ENCODE measurements around the gene OOEP. TPM values are rescaled to one million over a fixed set of nuclear protein-coding genes. Genes with fewer than 3 reads are reported as not detected.

Gene OOEP
- not detected in 2 replicates for polyA plus RNA-seq (2013)

DNA sequence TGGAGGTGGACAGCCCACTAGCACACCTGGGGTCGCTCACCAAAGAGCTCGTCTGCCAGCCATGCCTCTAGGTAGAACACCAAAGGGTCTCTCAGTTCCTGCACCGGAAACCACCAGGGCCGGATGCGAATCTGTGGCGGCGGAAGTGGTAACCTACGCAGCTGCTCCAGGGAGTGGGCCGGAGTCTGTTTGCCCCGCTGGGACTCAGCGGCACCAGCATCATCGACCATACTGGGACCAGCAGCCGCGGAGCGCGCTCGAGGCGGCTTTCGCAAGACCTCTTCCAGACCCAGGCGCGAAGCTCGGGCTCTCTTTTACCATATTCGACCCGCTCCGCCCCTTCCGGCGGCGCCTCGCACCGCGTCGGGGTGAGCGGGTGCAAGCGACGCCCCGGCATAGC is at the start of gene OOEP:
TSS of gene OOEP (minus strand) at position 335 of the 400 bp plus-strand sequence. CDS start at position 230, 105 bp downstream.
- Histone ChIP-seq H2BK120ac (ENCODE audit: insufficient read depth, low read length, poor library complexity) (no peak within 1 kb of the TSS), H2AK5ac (ENCODE audit: low read length) (no peak within 1 kb of the TSS), H2BK5ac (ENCODE audit: low read depth, low read length, poor library complexity) (no peak within 1 kb of the TSS), H3K27me3 (ENCODE audit: insufficient read depth, low read length) (peaks cover 2% of the 10 kb centered on the region), H3K9me3 (ENCODE audit: insufficient read depth, low read depth, low read length) (peaks cover 6% of the 10 kb centered on the region), H3K79me2 (ENCODE audit: control insufficient read depth, insufficient read depth, low read length, poor library complexity) (no peaks in the 10 kb centered on the region), H4K12ac (ENCODE audit: low read depth, low read length) (no peak within 1 kb of the TSS), H3K4me3 (ENCODE audit: low read depth, low read length) (no peak within 1 kb of the TSS), H3K9ac (ENCODE audit: low read length) (no peak within 1 kb of the TSS), H3K4ac (ENCODE audit: low read depth, low read length) (no peak within 1 kb of the TSS), H3K18ac (ENCODE audit: low read length) (no peak within 1 kb of the TSS), H4K8ac (ENCODE audit: low read depth, low read length) (no peak within 1 kb of the TSS), H2AFZ (ENCODE audit: insufficient read depth, low read length, poor library complexity) (no peak within 1 kb of the TSS), H3K27ac (ENCODE audit: low read depth, low read length) (no peak within 1 kb of the TSS), H3K79me1 (ENCODE audit: low read length) (no peaks in the 10 kb centered on the region), H3K4me2 (ENCODE audit: low read length) (no peak within 1 kb of the TSS), H4K91ac (ENCODE audit: low read depth, low read length) (no peak within 1 kb of the TSS), H3K36me3 (ENCODE audit: control insufficient read depth in 1 of 2, insufficient read depth in 2 of 2, low read length in 2 of 2) (no peaks in the 10 kb centered on the region), H3K4me1 (ENCODE audit: control insufficient read depth in 1 of 2, insufficient read depth in 2 of 2, low read length in 2 of 2) (no peaks in the 10 kb centered on the region), H3K23ac (ENCODE audit: low read length) (no peak within 1 kb of the TSS), H2BK12ac (ENCODE audit: low read length) (no peak within 1 kb of the TSS), H3K14ac (ENCODE audit: low read length) (no peak within 1 kb of the TSS)
- WGBS (ENCODE audit: extremely low coverage, insufficient coverage, insufficient read length) = no CpG with 5 or more reads among the region's 36 CpGs
- DNase-seq = no peak

DNA sequence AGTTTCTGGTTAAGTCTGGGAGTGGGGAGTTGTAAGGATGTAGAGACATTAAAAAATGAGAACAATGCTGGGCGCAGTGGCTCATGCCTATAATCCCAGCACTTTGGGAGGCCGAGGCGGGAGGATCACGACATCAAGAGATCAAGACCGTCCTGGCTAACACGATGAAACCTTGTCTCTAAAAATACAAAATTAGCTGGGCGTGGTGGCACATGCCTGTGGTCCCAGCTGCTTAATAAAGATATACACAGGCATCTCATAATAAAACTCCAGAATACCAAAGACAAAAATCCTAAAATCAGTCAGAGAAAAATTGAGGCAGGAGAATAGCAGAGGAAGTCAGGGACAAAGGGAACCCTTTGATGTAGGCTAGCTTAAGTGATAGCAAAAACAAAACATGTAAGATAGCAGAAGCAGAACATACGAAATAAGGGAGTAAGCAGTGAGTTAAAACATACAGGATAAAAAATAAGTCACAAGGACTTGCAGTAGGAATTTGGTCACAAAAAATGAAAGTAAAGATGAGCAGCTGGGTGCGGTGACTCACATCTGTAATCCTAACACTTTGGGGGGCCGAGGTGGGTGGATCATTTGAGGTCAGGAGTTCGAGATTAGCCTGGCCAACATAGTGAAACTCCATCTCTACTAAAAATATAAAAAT is 48.5 kb upstream of the OOEP start:
- H3K14ac ChIP-seq (ENCODE audit: low read length) = no peak overlapping the region
- no peak overlapping the region for H4K91ac ChIP-seq (ENCODE audit: low read depth, low read length)
- no CpG with 5 or more reads among the region's 11 CpGs for WGBS (ENCODE audit: extremely low coverage, insufficient coverage, insufficient read length)

DNA sequence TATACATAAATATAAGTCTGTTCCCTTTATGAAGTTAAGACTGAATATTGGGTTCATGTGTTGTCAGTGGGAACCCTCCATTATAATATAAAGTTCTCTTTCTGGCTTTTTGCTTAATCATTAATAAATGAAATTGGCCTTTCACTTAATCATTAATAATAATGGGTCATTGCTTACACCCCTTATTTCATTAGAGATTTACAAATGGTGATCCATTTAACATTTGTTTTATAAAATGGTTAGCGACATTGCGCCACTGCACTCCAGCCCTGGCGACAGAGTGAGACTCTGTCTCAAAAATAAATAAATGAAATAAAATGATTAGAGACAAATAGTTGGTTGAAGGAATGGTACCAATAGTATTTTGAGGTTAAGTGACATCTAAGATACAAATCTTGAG is 43.4 kb upstream of the OOEP start:
- Histone ChIP-seq H2BK120ac (ENCODE audit: insufficient read depth, low read length, poor library complexity) (no peak overlapping the region), H3K9me3 (ENCODE audit: insufficient read depth, low read depth, low read length) (no peaks in the 10 kb centered on the region), H2BK12ac (ENCODE audit: low read length) (no peak overlapping the region), H4K8ac (ENCODE audit: low read depth, low read length) (no peak overlapping the region), H2AFZ (ENCODE audit: insufficient read depth, low read length, poor library complexity) (no peak overlapping the region), H4K12ac (ENCODE audit: low read depth, low read length) (no peak overlapping the region), H3K36me3 (ENCODE audit: control insufficient read depth in 1 of 2, insufficient read depth in 2 of 2, low read length in 2 of 2) (no peaks in the 10 kb centered on the region), H3K4me1 (ENCODE audit: control insufficient read depth in 1 of 2, insufficient read depth in 2 of 2, low read length in 2 of 2) (no peaks in the 10 kb centered on the region), H3K27ac (ENCODE audit: low read depth, low read length) (no peak overlapping the region), H3K79me2 (ENCODE audit: control insufficient read depth, insufficient read depth, low read length, poor library complexity) (no peaks in the 10 kb centered on the region), H3K4me3 (ENCODE audit: low read depth, low read length) (no peak overlapping the region), H3K27me3 (ENCODE audit: insufficient read depth, low read length) (no peaks in the 10 kb centered on the region), H3K9ac (ENCODE audit: low read length) (no peak overlapping the region), H3K4ac (ENCODE audit: low read depth, low read length) (no peak overlapping the region), H2AK5ac (ENCODE audit: low read length) (no peak overlapping the region), H4K91ac (ENCODE audit: low read depth, low read length) (no peak overlapping the region), H3K14ac (ENCODE audit: low read length) (no peak overlapping the region), H2BK5ac (ENCODE audit: low read depth, low read length, poor library complexity) (no peak overlapping the region), H3K18ac (ENCODE audit: low read length) (no peak overlapping the region), H3K79me1 (ENCODE audit: low read length) (no peaks in the 10 kb centered on the region), H3K23ac (ENCODE audit: low read length) (no peak overlapping the region), H3K4me2 (ENCODE audit: low read length) (no peak overlapping the region)
- WGBS (ENCODE audit: extremely low coverage, insufficient coverage, insufficient read length) = no CpG with 5 or more reads among the region's 3 CpGs
- no peak for DNase-seq

More for the DNA sequence above, 48.5 kb upstream of the OOEP start:
- H3K23ac ChIP-seq (ENCODE audit: low read length) = no peak overlapping the region
- H2BK120ac ChIP-seq (ENCODE audit: insufficient read depth, low read length, poor library complexity) = no peak overlapping the region
- H3K27me3 ChIP-seq (ENCODE audit: insufficient read depth, low read length) = no peaks in the 10 kb centered on the region
- H2AFZ ChIP-seq (ENCODE audit: insufficient read depth, low read length, poor library complexity) = no peak overlapping the region
- no peak for DNase-seq
- H4K8ac ChIP-seq (ENCODE audit: low read depth, low read length) = no peak overlapping the region
- H3K79me1 ChIP-seq (ENCODE audit: low read length) = no peaks in the 10 kb centered on the region
- no peak overlapping the region for H3K27ac ChIP-seq (ENCODE audit: low read depth, low read length)
- H3K4me1 ChIP-seq (ENCODE audit: control insufficient read depth in 1 of 2, insufficient read depth in 2 of 2, low read length in 2 of 2) = peaks cover 0 to 3% of the 10 kb centered on the region in 2 experiments
- H3K79me2 ChIP-seq (ENCODE audit: control insufficient read depth, insufficient read depth, low read length, poor library complexity) = no peaks in the 10 kb centered on the region
- no peak overlapping the region for H2AK5ac ChIP-seq (ENCODE audit: low read length)
- H2BK5ac ChIP-seq (ENCODE audit: low read depth, low read length, poor library complexity) = no peak overlapping the region
- H4K12ac ChIP-seq (ENCODE audit: low read depth, low read length) = no peak overlapping the region
- H3K4me2 ChIP-seq (ENCODE audit: low read length) = no peak overlapping the region
- no peak overlapping the region for H3K4ac ChIP-seq (ENCODE audit: low read depth, low read length)
- H3K18ac ChIP-seq (ENCODE audit: low read length) = no peak overlapping the region
- no peak overlapping the region for H2BK12ac ChIP-seq (ENCODE audit: low read length)
- H3K36me3 ChIP-seq (ENCODE audit: control insufficient read depth in 1 of 2, insufficient read depth in 2 of 2, low read length in 2 of 2) = no peaks in the 10 kb centered on the region
- no peak overlapping the region for H3K9ac ChIP-seq (ENCODE audit: low read length)
- no peak overlapping the region for H3K4me3 ChIP-seq (ENCODE audit: low read depth, low read length)
- no peaks in the 10 kb centered on the region for H3K9me3 ChIP-seq (ENCODE audit: insufficient read depth, low read depth, low read length)

DNA sequence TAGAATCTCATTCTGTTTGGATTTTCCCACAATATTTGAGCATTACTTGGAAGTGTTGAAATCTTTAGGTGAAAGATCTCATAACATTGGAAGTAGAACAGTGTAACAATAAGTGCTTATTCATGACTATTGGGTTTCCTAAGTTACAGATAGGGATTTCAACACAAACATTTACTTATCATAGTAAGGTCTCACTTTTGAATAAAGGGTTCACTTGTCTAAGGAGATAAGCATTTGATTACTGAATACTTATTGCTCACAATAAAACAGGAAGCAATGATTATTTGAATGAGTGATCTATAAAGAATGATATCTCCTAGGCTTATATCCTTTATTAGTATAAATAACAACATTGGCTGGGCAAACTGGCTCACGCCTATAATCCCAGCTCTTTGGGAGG is 39.7 kb upstream of the OOEP start:
- Histone ChIP-seq H3K79me2 (ENCODE audit: control insufficient read depth, insufficient read depth, low read length, poor library complexity) (no peaks in the 10 kb centered on the region), H3K36me3 (ENCODE audit: control insufficient read depth in 1 of 2, insufficient read depth in 2 of 2, low read length in 2 of 2) (no peaks in the 10 kb centered on the region), H2BK12ac (ENCODE audit: low read length) (no peak overlapping the region), H4K91ac (ENCODE audit: low read depth, low read length) (no peak overlapping the region), H3K9me3 (ENCODE audit: insufficient read depth, low read depth, low read length) (no peaks in the 10 kb centered on the region), H3K4me3 (ENCODE audit: low read depth, low read length) (no peak overlapping the region), H2AK5ac (ENCODE audit: low read length) (no peak overlapping the region), H3K4ac (ENCODE audit: low read depth, low read length) (no peak overlapping the region), H4K12ac (ENCODE audit: low read depth, low read length) (no peak overlapping the region), H2AFZ (ENCODE audit: insufficient read depth, low read length, poor library complexity) (no peak overlapping the region), H3K27ac (ENCODE audit: low read depth, low read length) (no peak overlapping the region), H3K4me2 (ENCODE audit: low read length) (no peak overlapping the region), H3K79me1 (ENCODE audit: low read length) (no peaks in the 10 kb centered on the region), H3K23ac (ENCODE audit: low read length) (no peak overlapping the region), H3K9ac (ENCODE audit: low read length) (no peak overlapping the region), H2BK120ac (ENCODE audit: insufficient read depth, low read length, poor library complexity) (no peak overlapping the region), H3K27me3 (ENCODE audit: insufficient read depth, low read length) (no peaks in the 10 kb centered on the region), H3K14ac (ENCODE audit: low read length) (no peak overlapping the region), H3K18ac (ENCODE audit: low read length) (no peak overlapping the region), H2BK5ac (ENCODE audit: low read depth, low read length, poor library complexity) (no peak overlapping the region), H4K8ac (ENCODE audit: low read depth, low read length) (no peak overlapping the region), H3K4me1 (ENCODE audit: control insufficient read depth in 1 of 2, insufficient read depth in 2 of 2, low read length in 2 of 2) (no peaks in the 10 kb centered on the region)
- no CpG with 5 or more reads among the region's 1 CpG for WGBS (ENCODE audit: extremely low coverage, insufficient coverage, insufficient read length)
- DNase-seq = no peak

All from trophoblast cell (in vitro differentiated cells and primary cell).